Caco-2 (cell line): ENCODE data around the gene NAPSA. TPM values are rescaled to one million over a fixed set of nuclear protein-coding genes. Genes with fewer than 3 reads are reported as not detected.

Experiments used
- BruUV-seq: library from RNA; stranded (reverse); fragments of 400-500 nt; replicated peaks from 2 replicates; lab custom pipeline; 2021; lab: Mats Ljungman, UMichigan
- CTCF ChIA-PET: fragments of 300-600 bp; sonication (Branson Sonifier 250); formaldehyde crosslinking; loops from one replicate; lab custom pipeline; 2022; ENCODE audit warnings: antibody characterized with exemption; lab: Charles Lee
- POLR2A ChIA-PET: fragments of 300-600 bp; sonication (Branson Sonifier 250); formaldehyde crosslinking; loops from one replicate; lab custom pipeline; 2022; ENCODE audit warnings: antibody characterized with exemption; lab: Charles Lee
- DNase-seq, 2 experiments: peaks; one replicate each; pipeline versions ENCODE4 v3.0.0 to v3.0.0-alpha.2; 2020 to 2022
- H3K27me3 ChIP-seq: replicated peaks from 2 replicates; pipeline ENCODE4 v1.6.0; 2011; ENCODE audit warnings: low read length; ENCODE audit not compliant: control insufficient read depth, insufficient read depth
- H3K36me3 ChIP-seq: 2 replicates; pipeline ENCODE4 v1.5.1; 2011; ENCODE audit warnings: low read length; ENCODE audit not compliant: control insufficient read depth, insufficient read depth
- H3K4me1 ChIP-seq: fragments of 250-450 bp; sonication (Bioruptor Pico); 2 replicates; pipeline ENCODE4 v1.5.1; 2020; ENCODE audit warnings: mild to moderate bottlenecking
- H3K4me3 ChIP-seq: 2 replicates; pipeline ENCODE4 v1.5.1; 2011; ENCODE audit warnings: low read depth, mild to moderate bottlenecking, control low read depth, low read length
- H3K9me3 ChIP-seq: fragments of 250-450 bp; sonication (Bioruptor Pico); 2 replicates; pipeline ENCODE4 v1.5.1; 2020; ENCODE audit warnings: mild to moderate bottlenecking, moderate library complexity
- H3K27ac Mint-ChIP-seq: one replicate; pipeline ENCODE4 v1.8.0; 2022; ENCODE audit warnings: mixed read lengths; ENCODE audit not compliant: unreplicated experiment
- H3K27me3 Mint-ChIP-seq: one replicate; pipeline ENCODE4 v1.8.0; 2022; ENCODE audit warnings: mixed read lengths; ENCODE audit not compliant: insufficient read depth, unreplicated experiment
- H3K36me3 Mint-ChIP-seq: one replicate; pipeline ENCODE4 v1.8.0; 2022; ENCODE audit warnings: mild to moderate bottlenecking, mixed read lengths; ENCODE audit not compliant: insufficient read depth, unreplicated experiment
- H3K4me1 Mint-ChIP-seq: one replicate; pipeline ENCODE4 v1.8.0; 2022; ENCODE audit warnings: low read depth, mixed read lengths; ENCODE audit not compliant: unreplicated experiment
- H3K4me3 Mint-ChIP-seq: one replicate; pipeline ENCODE4 v1.8.0; 2022; ENCODE audit warnings: mild to moderate bottlenecking, moderate library complexity, mixed read lengths; ENCODE audit not compliant: unreplicated experiment
- H3K9me3 Mint-ChIP-seq: one replicate; pipeline ENCODE4 v1.8.0; 2022; ENCODE audit warnings: mixed read lengths; ENCODE audit not compliant: unreplicated experiment
- CTCF ChIP-seq, 2 experiments: fragments of 200-600 bp in 1 of 2; IDR thresholded peaks; 1 replicate in 1 of 2; 2 replicates in 1 of 2; pipeline versions ENCODE4 v1.5.1 to v1.8.0; 2011 to 2022; ENCODE audit warnings: antibody characterized with exemption in 1 of 2, control low read depth in 1 of 2, inconsistent platforms in 1 of 2, low read depth in 1 of 2, low read length in 1 of 2, mild to moderate bottlenecking in 1 of 2, moderate library complexity in 1 of 2; ENCODE audit not compliant: insufficient read depth in 1 of 2, severe bottlenecking in 1 of 2, unreplicated experiment in 1 of 2
- intact Hi-C: fragments of 100-400 bp; cut with micrococcal nuclease; formaldehyde crosslinking; loops from one replicate; pipeline ENCODE4 v1.10.0; 2022; ENCODE audit not compliant: unreplicated experiment
- total RNA-seq: library from RNA; stranded (reverse); gene quantifications from 2 replicates; pipeline ENCODE4 v1.2.3, GENCODE V29; 2022

Gene NAPSA
- total RNA-seq, 1 experiment from 2014 or later: 1.2 TPM

GRCh38 chr19:50358483-50359327 lies 6.7 kb downstream of the NAPSA start:
- H3K36me3 Mint-ChIP-seq: peaks cover 5% of the 10 kb centered on the region
- Histone ChIP-seq H3K9me3 (no peaks in the 10 kb centered on the region), H3K4me3 (no peak overlapping the region), H3K27me3 (no peaks in the 10 kb centered on the region), H3K4me1 (no peaks in the 10 kb centered on the region), H3K36me3 (no peaks in the 10 kb centered on the region)
- no peak for TF ChIP-seq CTCF (IDR thresholded peaks at IDR 0.05; ENCODE audit: insufficient read depth in 1 of 2, low read depth in 1 of 2, low read length in 1 of 2, severe bottlenecking in 1 of 2, unreplicated experiment in 1 of 2)
- no peak overlapping the region for H3K27ac Mint-ChIP-seq
- DNase-seq: no peak
- H3K9me3 Mint-ChIP-seq: no peaks in the 10 kb centered on the region
- H3K4me1 Mint-ChIP-seq: peaks cover 5% of the 10 kb centered on the region
- intact Hi-C loops: loop anchor here (10.0 kb wide), 1 partner anchor 346 kb away; no protein-coding TSS in a partner anchor
- BruUV-seq: no TSS peak
- ChIA-PET POLR2A (no interaction called here), CTCF (no interaction called here)
- peaks cover 3% of the 10 kb centered on the region for H3K27me3 Mint-ChIP-seq
- H3K4me3 Mint-ChIP-seq: no peak overlapping the region

- POLR2A ChIA-PET: interaction anchor here (0.6 to 1.0 kb wide), 2 partner anchors 24 to 27 kb away, joined by 3 to 8 read pairs; no protein-coding TSS in a partner anchor
- intact Hi-C loops: loop anchor here (1.0 to 10.0 kb wide), 3 partner anchors 103 to 425 kb away; no protein-coding TSS in a partner anchor
- H3K27ac Mint-ChIP-seq: no peak overlapping the region
Observed at GRCh38 chr19:50357178-50358100, 8.0 kb downstream of the NAPSA start.

More at GRCh38 chr19:50357178-50358100, 8.0 kb downstream of the NAPSA start:
- BruUV-seq: no TSS peak
- Mint-ChIP-seq H3K27me3 (no peaks in the 10 kb centered on the region), H3K36me3 (peaks cover 5% of the 10 kb centered on the region), H3K4me1 (no peaks in the 10 kb centered on the region), H3K4me3 (peak overlapping the region; percentile 68), H3K9me3 (no peaks in the 10 kb centered on the region)
- CTCF ChIA-PET: interaction anchor here (0.5 to 1.6 kb wide), 16 partner anchors 7 to 1293 kb away, joined by 3 to 21 read pairs (median 4); partner anchors contain the start of genes JOSD2, KCNC3, NTF4 and POLD1
- H3K9me3 ChIP-seq: no peaks in the 10 kb centered on the region
- H3K27me3 ChIP-seq: no peaks in the 10 kb centered on the region
- peak; percentile 71 to 82 for DNase-seq
- H3K36me3 ChIP-seq: no peaks in the 10 kb centered on the region
- TF ChIP-seq CTCF (IDR thresholded peaks at IDR 0.05; ENCODE audit: insufficient read depth in 1 of 2, low read depth in 1 of 2, low read length in 1 of 2, severe bottlenecking in 1 of 2, unreplicated experiment in 1 of 2): peak; percentile 83 to 94
- H3K4me3 ChIP-seq: peak overlapping the region; percentile 36
- no peaks in the 10 kb centered on the region for H3K4me1 ChIP-seq
